GM12873 (cell line): Measurements from ENCODE around the gene GALNT6.

Source experiments
- TF ChIP-seq, protein P1 (sequence below): IDR thresholded peaks from 2 replicates; pipeline ENCODE4 v1.5.1; 2012; ENCODE audit warnings: low read depth, mild to moderate bottlenecking, moderate library complexity, low read length, control low read depth; ENCODE audit not compliant: insufficient read depth; ENCODE audit errors: missing control alignments

GALNT6 gene

DNA sequence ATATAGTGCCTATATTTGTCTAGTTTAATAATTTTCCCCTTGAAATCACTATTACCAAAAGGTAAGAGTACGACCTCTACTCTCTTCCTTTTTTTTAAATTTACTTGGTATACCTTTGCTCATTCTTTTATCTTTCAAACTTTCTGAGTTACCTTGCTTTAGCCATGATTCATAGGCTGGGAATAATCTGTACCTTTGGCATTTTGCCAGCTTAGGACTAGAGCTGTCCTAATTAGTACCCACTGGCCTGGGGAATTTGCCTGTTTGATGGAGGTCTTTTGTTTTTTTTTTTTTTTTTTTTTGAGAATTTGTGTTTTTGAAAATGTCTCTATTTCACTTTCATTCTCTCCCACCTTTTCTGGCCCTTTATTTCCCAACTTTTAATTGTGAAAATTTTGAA, 24.7 kb upstream of the GALNT6 start:
- TF ChIP-seq, protein P1, sequence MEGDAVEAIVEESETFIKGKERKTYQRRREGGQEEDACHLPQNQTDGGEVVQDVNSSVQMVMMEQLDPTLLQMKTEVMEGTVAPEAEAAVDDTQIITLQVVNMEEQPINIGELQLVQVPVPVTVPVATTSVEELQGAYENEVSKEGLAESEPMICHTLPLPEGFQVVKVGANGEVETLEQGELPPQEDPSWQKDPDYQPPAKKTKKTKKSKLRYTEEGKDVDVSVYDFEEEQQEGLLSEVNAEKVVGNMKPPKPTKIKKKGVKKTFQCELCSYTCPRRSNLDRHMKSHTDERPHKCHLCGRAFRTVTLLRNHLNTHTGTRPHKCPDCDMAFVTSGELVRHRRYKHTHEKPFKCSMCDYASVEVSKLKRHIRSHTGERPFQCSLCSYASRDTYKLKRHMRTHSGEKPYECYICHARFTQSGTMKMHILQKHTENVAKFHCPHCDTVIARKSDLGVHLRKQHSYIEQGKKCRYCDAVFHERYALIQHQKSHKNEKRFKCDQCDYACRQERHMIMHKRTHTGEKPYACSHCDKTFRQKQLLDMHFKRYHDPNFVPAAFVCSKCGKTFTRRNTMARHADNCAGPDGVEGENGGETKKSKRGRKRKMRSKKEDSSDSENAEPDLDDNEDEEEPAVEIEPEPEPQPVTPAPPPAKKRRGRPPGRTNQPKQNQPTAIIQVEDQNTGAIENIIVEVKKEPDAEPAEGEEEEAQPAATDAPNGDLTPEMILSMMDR: no peak

DNA sequence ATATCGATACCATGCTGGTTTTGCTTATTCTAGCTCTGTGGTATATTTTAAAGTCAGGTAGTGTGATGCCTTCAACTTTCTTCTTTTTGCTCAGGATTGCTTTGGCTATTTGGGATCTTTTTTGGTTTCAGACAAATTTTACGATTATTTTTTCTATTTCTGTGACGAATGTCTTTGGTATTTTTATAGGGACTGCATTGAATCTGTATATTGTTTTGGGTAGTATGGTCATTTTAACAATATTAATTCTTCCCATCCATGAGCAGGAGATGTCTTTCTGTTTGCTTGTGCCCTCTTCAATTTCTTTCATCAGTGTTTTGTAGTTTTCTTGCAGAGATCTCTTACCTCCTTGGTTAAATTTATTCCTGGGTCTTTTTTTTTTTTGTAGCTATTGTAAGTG, 22.6 kb upstream of the GALNT6 start:
- TF ChIP-seq, protein P1: no peak

DNA sequence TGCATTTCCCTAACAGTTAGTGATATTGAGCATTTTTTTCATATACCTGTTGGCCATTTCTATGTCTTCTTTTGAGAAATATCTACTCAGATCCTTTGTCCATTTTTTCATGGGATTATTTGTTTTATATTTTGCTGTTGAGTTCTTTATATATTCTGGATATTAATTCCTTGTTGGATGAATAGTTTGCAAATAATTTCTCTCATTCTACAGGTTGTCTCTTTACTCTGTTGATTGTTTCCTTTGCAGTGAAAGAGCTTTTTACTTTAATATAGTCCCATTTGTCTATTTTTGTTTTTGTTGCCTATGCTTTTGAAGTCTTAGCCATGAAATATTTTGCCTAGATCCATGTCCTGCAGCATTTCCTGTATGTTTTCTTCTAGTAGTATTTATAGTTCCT, 21.9 kb upstream of the GALNT6 start:
- TF ChIP-seq, protein P1: no peak

GRCh38 chr12:51409846-51410245, 18.6 kb upstream of the GALNT6 start:
- TF ChIP-seq, protein P1: no peak

DNA sequence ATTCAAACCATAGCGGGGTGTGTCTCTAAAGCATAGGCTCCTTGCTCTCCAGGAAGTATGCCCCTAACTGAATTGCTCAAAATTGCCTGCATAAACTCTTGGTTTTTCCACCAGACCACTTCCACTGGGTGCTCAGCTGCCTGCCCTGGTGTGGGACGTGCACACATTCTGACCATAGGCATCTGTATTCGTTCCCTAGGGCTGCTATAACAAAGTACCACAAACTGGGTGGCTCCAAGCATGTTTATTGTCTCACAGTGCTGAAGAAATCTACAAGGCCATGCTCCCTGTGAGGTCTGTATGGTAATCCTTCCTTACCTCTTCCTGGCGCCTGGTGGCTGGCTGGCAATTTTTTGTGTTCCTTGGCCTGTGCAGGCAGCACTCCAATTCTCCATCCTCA, 16.4 kb upstream of the GALNT6 start:
- TF ChIP-seq, protein P1: no peak

DNA sequence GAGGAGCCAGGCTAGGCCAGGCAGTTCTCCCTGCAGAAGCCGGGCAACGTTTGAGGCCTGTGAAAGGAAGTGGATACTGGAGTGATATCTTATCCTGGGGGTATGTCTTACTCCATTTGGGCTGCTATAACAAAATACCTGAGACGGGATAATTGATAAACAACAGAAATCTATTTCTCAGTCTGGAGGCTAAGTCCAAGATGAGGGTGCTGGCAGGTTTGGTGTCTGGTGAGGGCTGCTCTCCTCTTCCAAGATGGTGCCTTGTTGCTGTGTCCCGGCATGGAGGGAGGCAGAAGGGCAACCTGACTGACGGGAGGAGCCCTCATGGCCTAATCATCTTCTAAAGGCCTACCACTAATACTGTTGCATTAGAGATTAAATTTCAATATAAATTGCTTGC, 15.7 kb upstream of the GALNT6 start:
- TF ChIP-seq, protein P1: no peak

DNA sequence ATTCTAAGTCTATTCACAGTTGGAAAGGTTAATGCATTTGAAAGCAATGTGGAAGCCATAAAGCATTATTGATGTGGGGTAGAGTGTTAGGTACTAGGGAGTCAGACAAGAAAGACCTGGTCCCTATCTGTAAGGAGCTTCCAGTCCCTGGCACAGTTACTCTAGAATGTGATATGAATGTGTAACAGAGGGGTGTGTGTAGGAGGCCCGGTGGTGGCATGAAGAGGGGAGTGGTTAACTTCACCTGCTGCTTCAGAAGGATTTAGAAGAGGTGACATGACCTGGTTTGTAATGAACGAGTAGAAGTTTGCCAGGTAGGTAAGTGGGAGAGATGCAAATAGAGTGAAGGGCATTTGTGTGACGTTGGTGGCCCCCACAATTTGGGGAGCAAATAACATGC, 15.1 kb upstream of the GALNT6 start:
- TF ChIP-seq, protein P1: no peak
